ENCODE data around the gene ACSM5.
"Not testable (repeated sequence)": the region's sequence is repeated elsewhere in the genome, so short reads cannot be mapped to it uniquely, and the experiment has no call there.

DNA sequence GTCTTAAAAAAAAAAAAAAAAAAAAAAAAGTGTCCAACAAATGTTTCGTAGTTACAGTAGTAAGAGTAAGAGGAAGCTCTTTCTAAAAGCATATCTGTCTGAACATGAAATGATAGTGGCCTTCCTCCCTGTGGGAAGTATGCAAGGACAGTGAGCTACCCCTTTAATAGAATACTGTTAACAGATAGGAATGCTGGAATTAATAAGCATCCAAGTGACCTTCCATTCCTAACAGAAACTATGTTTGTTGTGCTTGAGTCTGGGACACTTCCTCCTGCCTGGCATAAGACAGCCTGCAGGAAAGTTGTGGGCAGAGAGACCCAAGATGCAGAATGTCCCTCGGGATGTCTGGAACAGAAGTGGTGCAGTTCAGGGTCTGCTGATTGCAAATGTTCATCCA is 29.6 kb downstream of the ACSM5 start:
- TF ChIP-seq, protein P1, sequence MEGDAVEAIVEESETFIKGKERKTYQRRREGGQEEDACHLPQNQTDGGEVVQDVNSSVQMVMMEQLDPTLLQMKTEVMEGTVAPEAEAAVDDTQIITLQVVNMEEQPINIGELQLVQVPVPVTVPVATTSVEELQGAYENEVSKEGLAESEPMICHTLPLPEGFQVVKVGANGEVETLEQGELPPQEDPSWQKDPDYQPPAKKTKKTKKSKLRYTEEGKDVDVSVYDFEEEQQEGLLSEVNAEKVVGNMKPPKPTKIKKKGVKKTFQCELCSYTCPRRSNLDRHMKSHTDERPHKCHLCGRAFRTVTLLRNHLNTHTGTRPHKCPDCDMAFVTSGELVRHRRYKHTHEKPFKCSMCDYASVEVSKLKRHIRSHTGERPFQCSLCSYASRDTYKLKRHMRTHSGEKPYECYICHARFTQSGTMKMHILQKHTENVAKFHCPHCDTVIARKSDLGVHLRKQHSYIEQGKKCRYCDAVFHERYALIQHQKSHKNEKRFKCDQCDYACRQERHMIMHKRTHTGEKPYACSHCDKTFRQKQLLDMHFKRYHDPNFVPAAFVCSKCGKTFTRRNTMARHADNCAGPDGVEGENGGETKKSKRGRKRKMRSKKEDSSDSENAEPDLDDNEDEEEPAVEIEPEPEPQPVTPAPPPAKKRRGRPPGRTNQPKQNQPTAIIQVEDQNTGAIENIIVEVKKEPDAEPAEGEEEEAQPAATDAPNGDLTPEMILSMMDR (IDR thresholded peaks at IDR 0.05), result not testable (repeated sequence)
- TF ChIP-seq POLR2A (IDR thresholded peaks at IDR 0.05), result not testable (repeated sequence)

Data from Peyer's patch (tissue), 4 donors.